Endodermal cell (in vitro differentiated cells): ENCODE data around the gene SOST. TPM values are rescaled to one million over a fixed set of nuclear protein-coding genes. Genes with fewer than 3 reads are reported as not detected.

Experiments used
- DNase-seq: peaks from one replicate; pipeline ENCODE4 v3.0.0-alpha.2; 2017
- H3K27ac ChIP-seq: 2 replicates; pipeline ENCODE4 v1.5.1; 2013; ENCODE audit warnings: mild to moderate bottlenecking, low read depth, low read length, moderate library complexity
- H3K27me3 ChIP-seq: 2 replicates; pipeline ENCODE4 v1.6.1; 2013; ENCODE audit warnings: mild to moderate bottlenecking, low read length, moderate library complexity; ENCODE audit not compliant: insufficient read depth, control insufficient read depth, poor library complexity, severe bottlenecking
- H3K36me3 ChIP-seq: 2 replicates; pipeline ENCODE4 v1.7.0; 2013; ENCODE audit warnings: mild to moderate bottlenecking, low read length, moderate library complexity; ENCODE audit not compliant: control insufficient read depth, insufficient read depth
- H3K4me1 ChIP-seq: one replicate; pipeline ENCODE4 v1.7.0; 2013; ENCODE audit warnings: low read length; ENCODE audit not compliant: control insufficient read depth, insufficient read depth
- H3K4me3 ChIP-seq: 2 replicates; pipeline ENCODE4 v1.5.1; 2013; ENCODE audit warnings: mild to moderate bottlenecking, low read length, moderate library complexity
- H3K9ac ChIP-seq: 2 replicates; pipeline ENCODE4 v1.6.1; 2013; ENCODE audit warnings: mild to moderate bottlenecking, low read length, moderate library complexity; ENCODE audit not compliant: poor library complexity, severe bottlenecking; ENCODE audit errors: extremely low read depth
- H3K9me3 ChIP-seq: 2 replicates; pipeline ENCODE4 v1.6.1; 2013; ENCODE audit warnings: mild to moderate bottlenecking, low read length, moderate library complexity; ENCODE audit not compliant: control insufficient read depth
- H3K27ac Mint-ChIP-seq: 2 replicates; pipeline ENCODE4 v1.8.0; 2020; ENCODE audit warnings: mixed read lengths
- H3K27me3 Mint-ChIP-seq: 2 replicates; pipeline ENCODE4 v1.8.0; 2021; ENCODE audit warnings: mild to moderate bottlenecking, mixed read lengths; ENCODE audit not compliant: insufficient read depth
- H3K36me3 Mint-ChIP-seq: 2 replicates; pipeline ENCODE4 v1.8.0; 2020; ENCODE audit warnings: low read depth, mixed read lengths
- H3K4me1 Mint-ChIP-seq: 2 replicates; pipeline ENCODE4 v1.8.0; 2020; ENCODE audit warnings: mixed read lengths
- H3K4me3 Mint-ChIP-seq: 2 replicates; pipeline ENCODE4 v1.8.0; 2020; ENCODE audit warnings: mild to moderate bottlenecking, moderate library complexity, mixed read lengths
- H3K9me3 Mint-ChIP-seq: 2 replicates; pipeline ENCODE4 v1.8.0; 2020; ENCODE audit warnings: mild to moderate bottlenecking, mixed read lengths
- CTCF ChIP-seq: fragments of 200-600 bp; sonication (generic); conservative IDR thresholded peaks from 2 replicates; pipeline ENCODE4 v1.5.0; 2021; ENCODE audit warnings: antibody characterized with exemption, mild to moderate bottlenecking
- WGBS, 2 experiments: methylation state at CpG; one replicate each; pipeline versions ENCODE4 v1.1.5 to v1.1.7; 2013; ENCODE audit warnings: missing lambda C conversion rate in 2 of 2, mixed read lengths in 1 of 2; ENCODE audit not compliant: insufficient coverage in 1 of 2, insufficient read length in 1 of 2; 5-methylcytosine and 5-hydroxymethylcytosine counted together
- total RNA-seq, 2 donors: library from RNA; stranded (reverse); fragmentation: NEBNext Ultra II Directional in 1 of 2; extraction: Animal tissue kit (Norgen Biotek cat#: 25700) in 1 of 2; gene quantifications; 2 replicates in 1 of 2; 3 replicates in 1 of 2; pipeline ENCODE4 v1.2.1, GENCODE V29; 2021

SOST gene
- total RNA-seq, 2 donors from 2014 or later = not detected

GRCh38 chr17:43754947-43755346, 3.6 kb downstream of the SOST start:
- Histone ChIP-seq H3K4me1 (no peaks in the 10 kb centered on the region), H3K9me3 (no peaks in the 10 kb centered on the region), H3K27me3 (peaks cover 12% of the 10 kb centered on the region), H3K36me3 (no peaks in the 10 kb centered on the region), H3K9ac (no peak overlapping the region), H3K27ac (no peak overlapping the region), H3K4me3 (no peak overlapping the region)
- no peaks in the 10 kb centered on the region for H3K36me3 Mint-ChIP-seq
- H3K9me3 Mint-ChIP-seq = no peaks in the 10 kb centered on the region
- no peak overlapping the region for H3K27ac Mint-ChIP-seq
- no peak for DNase-seq
- H3K4me1 Mint-ChIP-seq = peaks cover 4% of the 10 kb centered on the region
- no peak for TF ChIP-seq CTCF
- WGBS, 2 experiments = 62 to 84% methylated on average over 13 to 21 of the region's 21 CpGs
- H3K4me3 Mint-ChIP-seq = peak overlapping the region; percentile 38
- peaks cover 58% of the 10 kb centered on the region for H3K27me3 Mint-ChIP-seq

- Mint-ChIP-seq H3K4me3 (no peak overlapping the region), H3K4me1 (no peaks in the 10 kb centered on the region), H3K9me3 (no peaks in the 10 kb centered on the region), H3K27ac (no peak overlapping the region), H3K27me3 (peaks cover 57% of the 10 kb centered on the region), H3K36me3 (no peaks in the 10 kb centered on the region)
- no peak for DNase-seq
- H3K9ac ChIP-seq = no peak overlapping the region
- no peaks in the 10 kb centered on the region for H3K36me3 ChIP-seq
- WGBS, 2 experiments = 92 to 97% methylated on average over 3 to 5 of the region's 5 CpGs
- TF ChIP-seq CTCF = no peak
- no peak overlapping the region for H3K27ac ChIP-seq
- H3K4me1 ChIP-seq = no peaks in the 10 kb centered on the region
- H3K4me3 ChIP-seq = no peak overlapping the region
- peaks cover 12% of the 10 kb centered on the region for H3K27me3 ChIP-seq
- H3K9me3 ChIP-seq = no peaks in the 10 kb centered on the region
Measured at GRCh38 chr17:43753493-43754129, 5.0 kb downstream of the SOST start.

GRCh38 chr17:43750153-43750552, 8.4 kb downstream of the SOST start:
- H3K9me3 ChIP-seq = no peaks in the 10 kb centered on the region
- H3K27me3 ChIP-seq = peaks cover 6% of the 10 kb centered on the region
- no peak overlapping the region for H3K4me3 ChIP-seq
- H3K9ac ChIP-seq = no peak overlapping the region
- no peaks in the 10 kb centered on the region for H3K4me1 ChIP-seq
- Mint-ChIP-seq H3K4me1 (peaks cover 13% of the 10 kb centered on the region), H3K27me3 (peaks cover 30% of the 10 kb centered on the region), H3K9me3 (no peaks in the 10 kb centered on the region), H3K36me3 (no peaks in the 10 kb centered on the region), H3K4me3 (no peak overlapping the region), H3K27ac (no peak overlapping the region)
- 87 to 88% methylated on average over 5 of the region's 5 CpGs for WGBS, 2 experiments
- no peak for TF ChIP-seq CTCF
- H3K36me3 ChIP-seq = no peaks in the 10 kb centered on the region
- DNase-seq = no peak
- no peak overlapping the region for H3K27ac ChIP-seq
